Measurements from ENCODE around the gene CASP5.
"Not testable (repeated sequence)": the region's sequence is repeated elsewhere in the genome, so short reads cannot be mapped to it uniquely, and the experiment has no call there.

Gene CASP5

DNA sequence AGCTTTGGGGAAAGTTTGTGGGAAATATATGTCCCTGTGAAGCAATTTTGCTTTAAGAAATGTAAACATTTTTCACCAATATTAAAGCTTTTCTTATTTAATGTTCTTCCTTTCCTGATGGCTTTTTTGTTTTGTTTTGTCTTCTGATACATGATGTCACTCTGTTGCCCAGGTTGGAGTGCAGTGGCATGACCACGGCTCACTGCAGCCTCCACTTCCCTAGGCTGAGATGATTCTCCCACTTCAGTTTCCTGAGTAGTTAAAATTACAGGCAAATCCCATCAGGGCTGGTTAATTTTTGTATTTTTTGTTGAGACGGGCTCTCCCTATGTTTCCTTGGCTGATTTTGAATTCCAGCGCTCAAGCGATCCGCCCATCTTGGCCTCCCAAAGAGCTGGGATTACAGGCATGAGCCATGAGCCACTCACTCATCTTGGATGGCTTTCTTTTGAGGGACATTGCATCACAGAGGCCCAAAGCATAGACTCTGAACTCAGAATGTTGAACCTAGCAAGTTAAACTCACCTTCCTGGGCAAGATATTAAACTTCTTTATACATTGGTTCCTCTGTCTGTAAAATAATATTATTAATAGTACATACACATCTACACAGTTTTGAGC is 22.8 kb upstream of the CASP5 start:
- no peak overlapping the region for H3K27ac ChIP-seq (ENCODE audit: low read depth, low read length)
- no peaks in the 10 kb centered on the region for H3K36me3 ChIP-seq (ENCODE audit: low read length)
- no peak overlapping the region for H3K4me3 ChIP-seq (ENCODE audit: insufficient read depth, low read length, poor library complexity, severe bottlenecking)
- TF ChIP-seq EZH2phosphoT487 (conservative IDR thresholded peaks at IDR 0.05; ENCODE audit: low read length): no peak
- no peak for TF ChIP-seq CTCF (IDR thresholded peaks at IDR 0.05; ENCODE audit: insufficient read depth, low read length, poor library complexity, severe bottlenecking)
- H4K20me1 ChIP-seq (ENCODE audit: low read depth, low read length): no peaks in the 10 kb centered on the region
- H3K9me2 ChIP-seq (replicated peaks; ENCODE audit: insufficient read depth, low read length): no peaks in the 10 kb centered on the region
- no peak overlapping the region for H3K9ac ChIP-seq (ENCODE audit: low read length)
- H3K4me2 ChIP-seq (ENCODE audit: low read depth, low read length, poor library complexity, severe bottlenecking): no peak overlapping the region
- no peaks in the 10 kb centered on the region for H3F3A ChIP-seq (ENCODE audit: insufficient read depth)
- H3K9me3 ChIP-seq (ENCODE audit: insufficient read depth, low read length): no peaks in the 10 kb centered on the region
- H2AFZ ChIP-seq (ENCODE audit: low read depth, low read length, severe bottlenecking): no peak overlapping the region
- H3K79me2 ChIP-seq (ENCODE audit: insufficient read depth, low read length): no peaks in the 10 kb centered on the region
- no peaks in the 10 kb centered on the region for H3K27me3 ChIP-seq (ENCODE audit: low read length)

- H3K4me2 ChIP-seq (ENCODE audit: low read depth, low read length, poor library complexity, severe bottlenecking); H3K4me3 ChIP-seq (ENCODE audit: insufficient read depth, low read length, poor library complexity, severe bottlenecking); H3K9ac ChIP-seq (ENCODE audit: low read length); H3F3A ChIP-seq (ENCODE audit: insufficient read depth); H3K9me2 ChIP-seq (replicated peaks; ENCODE audit: insufficient read depth, low read length); H3K27ac ChIP-seq (ENCODE audit: low read depth, low read length); H4K20me1 ChIP-seq (ENCODE audit: low read depth, low read length); H3K36me3 ChIP-seq (ENCODE audit: low read length); H2AFZ ChIP-seq (ENCODE audit: low read depth, low read length, severe bottlenecking); H3K27me3 ChIP-seq (ENCODE audit: low read length); H3K9me3 ChIP-seq (ENCODE audit: insufficient read depth, low read length); H3K79me2 ChIP-seq (ENCODE audit: insufficient read depth, low read length): not testable (repeated sequence)
These were observed 21.9 kb upstream of the CASP5 start, which contains the start of gene CARD16 for GRCh38 chr11:105044557-105045524. TSS of gene CARD16 (minus strand) at chr11:105045335. CDS start at chr11:105045297, 38 bp downstream.

DNA sequence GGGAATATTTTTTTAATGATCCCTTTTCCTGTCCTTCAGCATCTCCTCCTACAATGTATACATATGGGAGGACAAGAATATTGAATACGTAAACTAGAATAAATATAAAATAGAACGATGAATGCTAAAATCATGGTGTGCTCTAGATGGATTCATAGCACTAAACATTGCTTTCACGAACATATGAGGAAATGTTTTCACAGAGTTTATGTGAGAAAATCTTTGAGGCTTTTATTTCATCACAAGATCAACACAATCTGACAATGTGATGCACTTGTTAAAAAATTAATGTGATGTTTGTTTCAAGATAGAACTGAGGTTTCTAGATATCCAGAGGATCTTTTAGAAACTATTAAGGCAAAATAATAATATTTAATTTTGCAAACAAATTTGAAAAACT is 19.2 kb upstream of the CASP5 start:
- Histone ChIP-seq H3F3A (ENCODE audit: insufficient read depth) (no peaks in the 10 kb centered on the region), H3K27ac (ENCODE audit: low read depth, low read length) (no peak overlapping the region), H3K9me2 (replicated peaks; ENCODE audit: insufficient read depth, low read length) (no peaks in the 10 kb centered on the region), H3K36me3 (ENCODE audit: low read length) (no peaks in the 10 kb centered on the region), H3K4me3 (ENCODE audit: insufficient read depth, low read length, poor library complexity, severe bottlenecking) (no peak overlapping the region), H4K20me1 (ENCODE audit: low read depth, low read length) (no peaks in the 10 kb centered on the region), H3K9ac (ENCODE audit: low read length) (no peak overlapping the region), H3K9me3 (ENCODE audit: insufficient read depth, low read length) (no peaks in the 10 kb centered on the region), H2AFZ (ENCODE audit: low read depth, low read length, severe bottlenecking) (no peak overlapping the region), H3K4me2 (ENCODE audit: low read depth, low read length, poor library complexity, severe bottlenecking) (no peak overlapping the region), H3K79me2 (ENCODE audit: insufficient read depth, low read length) (no peaks in the 10 kb centered on the region), H3K27me3 (ENCODE audit: low read length) (no peaks in the 10 kb centered on the region)
- TF ChIP-seq EZH2phosphoT487 (conservative IDR thresholded peaks at IDR 0.05; ENCODE audit: low read length) (no peak), CTCF (IDR thresholded peaks at IDR 0.05; ENCODE audit: insufficient read depth, low read length, poor library complexity, severe bottlenecking) (no peak)

- Histone ChIP-seq H3K27ac (ENCODE audit: low read depth, low read length) (no peak overlapping the region), H3K9me2 (replicated peaks; ENCODE audit: insufficient read depth, low read length) (no peaks in the 10 kb centered on the region), H3K36me3 (ENCODE audit: low read length) (no peaks in the 10 kb centered on the region), H3K27me3 (ENCODE audit: low read length) (no peaks in the 10 kb centered on the region), H3K79me2 (ENCODE audit: insufficient read depth, low read length) (no peaks in the 10 kb centered on the region), H3K9ac (ENCODE audit: low read length) (no peak overlapping the region), H3K4me3 (ENCODE audit: insufficient read depth, low read length, poor library complexity, severe bottlenecking) (no peak overlapping the region), H3F3A (ENCODE audit: insufficient read depth) (no peaks in the 10 kb centered on the region), H2AFZ (ENCODE audit: low read depth, low read length, severe bottlenecking) (no peak overlapping the region), H3K4me2 (ENCODE audit: low read depth, low read length, poor library complexity, severe bottlenecking) (no peak overlapping the region), H4K20me1 (ENCODE audit: low read depth, low read length) (no peaks in the 10 kb centered on the region), H3K9me3 (ENCODE audit: insufficient read depth, low read length) (no peaks in the 10 kb centered on the region)
- no peak for TF ChIP-seq CTCF (IDR thresholded peaks at IDR 0.05; ENCODE audit: insufficient read depth, low read length, poor library complexity, severe bottlenecking)
- no peak for TF ChIP-seq EZH2phosphoT487 (conservative IDR thresholded peaks at IDR 0.05; ENCODE audit: low read length)
These were observed 17.7 kb upstream of the CASP5 start for GRCh38 chr11:105040703-105041102.

Data from SU-DHL-6 (cell line).